Activated gamma-delta T cell treated with Interleukin-2 at 50 U/mL for 16 hours (primary cell): ENCODE results near the gene REEP3.
A peak's percentile ranks its signal among the peaks of the same experiment; 100 is the strongest.
"Not testable (repeated sequence)": the region's sequence is repeated elsewhere in the genome, so short reads cannot be mapped to it uniquely, and the experiment has no call there.

Experiments
- DNase-seq: peaks from one replicate; pipeline ENCODE4 v3.0.0-alpha.2; 2020

Gene REEP3, protein sequence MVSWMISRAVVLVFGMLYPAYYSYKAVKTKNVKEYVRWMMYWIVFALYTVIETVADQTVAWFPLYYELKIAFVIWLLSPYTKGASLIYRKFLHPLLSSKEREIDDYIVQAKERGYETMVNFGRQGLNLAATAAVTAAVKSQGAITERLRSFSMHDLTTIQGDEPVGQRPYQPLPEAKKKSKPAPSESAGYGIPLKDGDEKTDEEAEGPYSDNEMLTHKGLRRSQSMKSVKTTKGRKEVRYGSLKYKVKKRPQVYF

GRCh38 chr10:63520500-63521415, at the start of gene REEP3:
TSS of gene REEP3 (plus strand) at chr10:63521401. CDS start at chr10:63521546, 145 bp downstream.
- DNase-seq = peak; percentile 21

DNA sequence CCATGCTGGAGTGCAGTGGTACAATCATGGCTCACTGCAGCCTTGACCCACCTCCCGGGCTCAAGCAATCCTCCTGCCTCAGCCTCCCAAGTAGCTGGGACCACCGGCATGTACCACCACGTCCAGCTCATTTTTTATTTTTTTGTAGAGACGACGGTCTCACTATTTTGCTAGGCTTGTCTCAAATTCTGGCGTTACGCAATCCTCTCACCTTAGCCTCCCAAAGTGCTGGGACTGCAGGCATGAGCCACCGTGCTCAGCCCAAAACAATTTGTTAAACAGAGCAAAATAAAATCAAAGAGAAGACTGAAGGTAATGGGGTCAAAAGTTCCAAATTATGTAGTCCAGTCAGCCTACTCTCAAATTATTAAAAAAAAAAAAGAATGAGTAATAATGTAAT, 46.7 kb upstream of the REEP3 start:
- no peak for DNase-seq

DNA sequence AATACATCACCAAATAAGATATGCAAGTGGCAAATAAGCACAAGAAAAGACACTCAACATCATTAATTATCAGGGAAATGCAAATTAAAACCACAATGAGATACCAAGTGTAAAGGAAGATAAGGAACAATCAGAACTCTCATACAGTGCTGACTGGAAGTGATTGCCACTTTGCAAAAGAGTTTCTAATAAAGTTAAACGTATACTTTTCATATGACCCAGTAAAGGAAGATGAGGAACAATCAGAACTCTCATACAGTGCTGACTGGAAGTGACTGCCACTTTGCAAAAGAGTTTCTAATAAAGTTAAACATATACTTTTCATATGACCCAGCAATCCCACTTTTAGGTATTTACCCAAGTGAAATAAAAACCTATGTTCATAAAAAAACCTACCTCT, 43.3 kb upstream of the REEP3 start:
- no peak for DNase-seq

DNA sequence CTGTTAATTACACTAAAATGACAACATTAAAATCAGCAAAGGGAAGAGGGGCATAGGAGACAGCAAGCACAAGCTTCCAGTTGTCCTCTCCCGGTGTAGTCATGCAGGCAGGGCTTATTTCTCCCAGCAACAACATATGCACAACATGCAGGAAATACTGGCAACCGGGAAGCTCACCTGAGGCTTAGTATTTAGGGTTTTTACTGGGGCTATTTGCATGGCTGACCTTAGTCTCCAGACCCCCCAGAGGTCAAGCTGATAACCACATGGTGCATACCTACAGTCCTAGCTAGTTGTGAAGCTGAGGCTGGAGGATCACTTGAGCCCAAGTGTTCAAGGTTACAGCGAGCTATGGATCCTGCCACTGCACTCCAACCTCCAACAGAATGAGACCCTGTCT, 42.6 kb upstream of the REEP3 start:
- no peak for DNase-seq

DNA sequence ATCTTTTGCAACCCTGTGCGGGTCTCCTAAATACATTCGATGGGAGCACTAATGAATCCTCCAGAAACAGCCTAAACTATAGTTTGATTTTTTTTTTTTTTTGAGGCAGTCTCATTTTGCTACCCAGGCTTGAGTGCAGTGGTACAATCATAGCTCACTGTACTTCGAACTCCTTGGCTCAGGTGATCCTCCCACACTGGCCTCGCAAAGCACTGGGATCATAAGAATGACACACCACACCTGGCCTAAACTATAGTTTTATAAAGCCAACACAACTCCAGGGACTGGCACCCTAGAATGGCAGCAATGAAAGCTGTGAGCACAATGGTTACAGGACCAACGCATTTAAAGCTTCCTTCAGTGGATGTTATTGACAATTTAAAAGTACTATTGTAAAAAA, 41.0 kb upstream of the REEP3 start:
- DNase-seq = no peak

- no peak for DNase-seq
Measured at GRCh38 chr10:63481815-63482421, 39.3 kb upstream of the REEP3 start.

GRCh38 chr10:63483983-63484382, 37.2 kb upstream of the REEP3 start:
- DNase-seq = no peak

DNA sequence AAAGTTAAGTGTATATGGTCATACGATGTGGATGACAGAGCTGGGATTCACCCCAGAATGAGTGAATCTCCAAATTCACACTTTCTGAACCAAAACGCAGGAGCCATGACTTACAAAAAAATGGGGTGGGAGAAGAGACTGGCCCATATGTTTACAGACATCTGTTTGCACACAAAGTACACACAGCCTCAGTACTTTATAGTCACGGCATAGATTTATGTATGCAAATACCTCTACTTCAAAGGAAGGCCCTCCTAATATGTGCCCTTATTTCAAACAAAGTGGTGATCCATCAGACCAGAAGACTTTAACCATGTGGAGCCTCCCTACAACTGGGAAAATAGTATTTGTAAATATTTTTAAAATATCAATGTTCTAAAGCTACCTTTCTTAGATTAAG, 33.2 kb upstream of the REEP3 start:
- DNase-seq = no peak

GRCh38 chr10:63489838-63490237, 31.4 kb upstream of the REEP3 start:
- DNase-seq = no peak

DNA sequence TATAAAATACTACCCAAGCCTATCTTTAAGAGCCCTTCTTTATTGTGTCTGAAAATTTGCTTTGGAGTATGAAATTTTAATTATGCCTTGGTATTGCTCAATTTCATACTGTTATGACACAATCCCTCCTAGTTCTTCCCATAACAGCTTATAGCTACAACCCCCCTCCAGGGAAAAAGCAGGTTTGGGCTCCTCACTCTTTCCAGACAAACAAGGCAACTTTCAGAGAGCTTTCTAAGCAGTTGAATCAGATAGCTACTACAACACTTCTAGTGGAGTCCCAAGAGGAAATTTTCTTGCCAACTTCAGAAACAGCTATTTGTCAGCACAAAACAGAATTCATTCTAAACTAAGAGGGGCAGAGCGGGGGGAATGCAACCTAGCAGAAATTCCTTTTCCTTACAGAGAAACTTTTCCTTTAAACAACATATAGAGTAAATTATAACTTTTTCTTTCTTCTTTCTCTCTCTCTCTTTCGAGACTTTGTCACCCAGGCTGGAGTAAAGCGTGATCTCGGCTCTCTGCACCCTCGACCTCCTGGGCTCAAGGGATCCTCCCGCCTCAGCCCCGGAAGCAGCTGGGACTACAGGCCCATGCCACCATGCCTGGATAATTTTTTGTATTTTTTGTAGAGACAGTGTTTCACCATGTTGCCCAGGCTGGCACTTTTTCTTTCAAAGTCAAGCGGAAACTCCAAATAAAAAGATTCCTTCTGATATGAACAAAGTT, 29.4 kb upstream of the REEP3 start:
- no peak for DNase-seq

GRCh38 chr10:63492317-63492690, 28.9 kb upstream of the REEP3 start:
- not testable (repeated sequence) for DNase-seq

DNA sequence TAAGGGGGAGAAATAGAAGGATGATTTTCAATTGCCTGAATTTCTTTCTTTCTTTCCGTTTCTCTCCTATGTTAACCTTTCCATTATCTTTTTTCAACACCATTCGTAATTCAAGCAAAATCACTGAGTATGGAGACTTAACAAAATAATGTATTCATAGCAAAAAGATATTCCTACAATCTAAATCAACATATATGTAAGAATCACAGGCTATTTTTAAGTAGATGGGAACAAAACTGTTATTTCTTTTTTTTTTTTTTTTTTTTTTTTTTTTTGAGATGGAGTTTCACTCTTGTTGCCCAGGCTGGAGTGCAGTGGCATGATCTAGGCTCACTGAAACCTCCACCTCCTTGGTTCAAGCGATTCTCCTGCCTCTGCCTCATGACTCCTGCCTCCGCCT, 28.2 kb upstream of the REEP3 start:
- no peak for DNase-seq

DNA sequence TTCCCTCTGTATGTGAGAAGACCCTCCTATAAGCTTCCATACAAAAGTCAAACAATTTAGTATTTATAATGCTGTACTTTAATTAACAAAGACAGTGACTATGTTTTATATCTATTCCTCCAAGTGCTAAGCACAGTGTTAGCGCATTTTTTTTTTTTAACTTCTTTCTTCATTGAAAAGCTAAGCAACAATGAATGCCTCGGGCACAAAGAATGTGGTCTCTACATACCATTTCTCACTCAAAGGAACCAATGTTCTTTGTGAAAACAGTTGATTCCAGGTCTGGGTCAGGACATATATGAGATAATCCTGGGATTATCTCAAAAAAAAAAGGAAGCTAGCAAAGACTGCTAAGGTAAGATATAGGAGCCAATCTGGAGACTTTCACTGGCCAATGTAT, 26.2 kb upstream of the REEP3 start:
- no peak for DNase-seq

GRCh38 chr10:63496561-63496960, 24.6 kb upstream of the REEP3 start:
- no peak for DNase-seq

DNA sequence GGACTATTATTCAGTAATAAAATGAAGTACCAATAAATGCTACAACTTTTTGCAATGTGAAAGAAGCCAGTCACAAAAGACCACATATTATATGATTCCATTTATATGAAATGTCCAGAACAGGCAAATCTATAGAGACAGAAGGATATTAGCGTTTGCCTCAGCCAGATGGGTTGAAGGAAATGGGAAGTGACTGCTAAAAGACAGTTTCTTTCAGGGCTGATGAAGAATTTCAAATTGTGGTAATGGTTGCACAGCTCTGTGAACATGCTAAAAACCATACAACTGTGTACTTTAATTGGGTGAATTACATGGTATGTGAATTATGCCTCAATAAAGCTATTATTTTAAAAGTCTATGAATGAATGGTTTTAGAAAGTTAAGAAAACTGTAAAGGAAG, 23.9 kb upstream of the REEP3 start:
- no peak for DNase-seq

DNA sequence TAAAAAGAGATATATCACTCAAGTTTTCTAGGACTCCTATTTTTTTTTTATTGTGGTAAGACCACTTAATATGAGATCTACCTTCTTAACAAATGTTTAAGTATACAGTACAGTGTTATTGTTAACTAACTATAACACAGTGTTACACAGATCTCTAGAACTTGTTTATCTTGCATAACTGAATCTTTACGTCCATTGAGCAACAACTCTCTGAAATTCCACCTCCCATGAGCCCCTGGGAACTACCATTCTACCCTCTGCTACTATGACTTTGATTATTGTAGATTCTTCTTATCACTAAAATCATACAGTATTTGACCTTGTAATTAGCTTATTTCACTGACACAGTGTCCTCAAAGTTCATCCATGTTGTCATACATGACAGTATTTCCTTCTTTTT, 22.5 kb upstream of the REEP3 start:
- no peak for DNase-seq

- not testable (repeated sequence) for DNase-seq
Measured at GRCh38 chr10:63500551-63500950, 20.6 kb upstream of the REEP3 start.

- DNase-seq = no peak
Measured at GRCh38 chr10:63501954-63502353, 19.2 kb upstream of the REEP3 start.

- DNase-seq = no peak
Measured at GRCh38 chr10:63502832-63503231, 18.4 kb upstream of the REEP3 start.

DNA sequence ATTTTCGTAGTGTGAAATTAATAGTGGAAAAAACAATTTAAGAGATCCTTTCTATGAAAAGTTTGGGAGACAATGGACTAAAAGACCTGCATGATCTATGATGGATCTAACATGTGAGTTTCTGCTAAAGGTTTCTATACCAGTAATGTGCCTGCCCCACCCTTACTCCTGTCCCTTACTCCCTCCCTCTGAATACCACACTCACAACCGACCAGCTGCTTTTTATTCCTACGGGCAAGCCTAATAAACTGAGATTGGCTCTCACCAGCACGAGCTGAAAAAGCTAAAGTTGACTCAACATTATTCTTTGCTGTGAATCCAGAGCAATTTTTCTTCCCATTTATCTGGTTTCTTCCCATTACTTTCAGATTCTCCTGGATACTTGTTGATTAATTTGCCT, 17.8 kb upstream of the REEP3 start:
- no peak for DNase-seq

GRCh38 chr10:63504145-63504881, 16.9 kb upstream of the REEP3 start:
- no peak for DNase-seq

GRCh38 chr10:63505562-63505961, 15.6 kb upstream of the REEP3 start:
- DNase-seq = no peak

- DNase-seq = no peak
Measured at GRCh38 chr10:63506554-63506953, 14.6 kb upstream of the REEP3 start.
